NT2/D1 (cell line): ENCODE results near the gene GPR150.

ENCODE experiments used
- DNase-seq: peaks from one replicate; pipeline ENCODE4 v3.0.0-alpha.2; 2011; ENCODE audit warnings: low read depth, low spot score
- H3K27me3 ChIP-seq: 2 replicates; pipeline ENCODE4 v1.6.0; 2011; ENCODE audit warnings: mild to moderate bottlenecking; ENCODE audit not compliant: insufficient read length, insufficient read depth
- H3K36me3 ChIP-seq: 2 replicates; pipeline ENCODE4 v1.6.1; 2011; ENCODE audit warnings: mild to moderate bottlenecking, low read length, mixed read lengths; ENCODE audit not compliant: insufficient read depth, insufficient read length
- H3K4me1 ChIP-seq: 2 replicates; pipeline ENCODE4 v1.5.1; 2011; ENCODE audit not compliant: insufficient read depth, insufficient read length
- H3K4me3 ChIP-seq: 2 replicates; pipeline ENCODE4 v1.5.1; 2011; ENCODE audit warnings: low read depth; ENCODE audit not compliant: insufficient read length
- H3K9ac ChIP-seq: 2 replicates; pipeline ENCODE4 v1.6.0; 2011; ENCODE audit warnings: low read depth; ENCODE audit not compliant: insufficient read length
- H3K9me3 ChIP-seq: 2 replicates; pipeline ENCODE4 v1.5.1; 2011; ENCODE audit warnings: mild to moderate bottlenecking, low read length; ENCODE audit not compliant: insufficient read depth
- SUZ12 ChIP-seq: IDR thresholded peaks from 2 replicates; pipeline ENCODE4 v1.6.1; 2011; ENCODE audit not compliant: insufficient read length, insufficient read depth; ENCODE audit errors: extremely low read depth
- YY1 ChIP-seq: IDR thresholded peaks from 2 replicates; pipeline ENCODE4 v1.6.1; 2011; ENCODE audit not compliant: insufficient read length, insufficient read depth
- ZNF274 ChIP-seq: IDR thresholded peaks from 2 replicates; pipeline ENCODE4 v1.6.1; 2011; ENCODE audit warnings: mild to moderate bottlenecking, low read depth, low read length

Gene GPR150

GRCh38 chr5:95613514-95613913 is 6.4 kb upstream of the GPR150 start:
- TF ChIP-seq YY1 = no peak
- no peak for TF ChIP-seq SUZ12
- no peak for TF ChIP-seq ZNF274
- no peak overlapping the region for H3K9ac ChIP-seq
- DNase-seq = no peak

DNA sequence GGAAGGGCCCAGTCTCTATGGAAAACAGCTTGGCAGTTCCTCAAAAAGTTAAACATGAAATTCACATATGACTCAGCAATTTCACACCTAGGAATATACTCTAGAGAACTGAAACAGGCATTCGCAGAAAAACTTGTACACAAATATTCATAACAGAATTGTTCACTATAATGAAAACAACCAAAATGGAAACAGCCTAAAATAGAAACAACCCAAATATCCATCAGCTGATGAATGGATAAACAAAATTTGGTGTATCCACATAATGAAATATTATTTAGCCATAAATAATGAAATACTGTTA is 4.8 kb upstream of the GPR150 start:
- DNase-seq = no peak
- H3K27me3 ChIP-seq = no peaks in the 10 kb centered on the region
- H3K9me3 ChIP-seq = peaks cover 4% of the 10 kb centered on the region
- TF ChIP-seq YY1 = no peak
- no peak for TF ChIP-seq ZNF274
- TF ChIP-seq SUZ12 = no peak
- H3K36me3 ChIP-seq = no peaks in the 10 kb centered on the region
- H3K9ac ChIP-seq = no peak overlapping the region
- no peak overlapping the region for H3K4me3 ChIP-seq
- H3K4me1 ChIP-seq = no peaks in the 10 kb centered on the region

More at GRCh38 chr5:95613514-95613913, 6.4 kb upstream of the GPR150 start:
- Histone ChIP-seq H3K9me3 (peaks cover 4% of the 10 kb centered on the region), H3K4me1 (no peaks in the 10 kb centered on the region), H3K4me3 (no peak overlapping the region), H3K27me3 (no peaks in the 10 kb centered on the region), H3K36me3 (no peaks in the 10 kb centered on the region)

DNA sequence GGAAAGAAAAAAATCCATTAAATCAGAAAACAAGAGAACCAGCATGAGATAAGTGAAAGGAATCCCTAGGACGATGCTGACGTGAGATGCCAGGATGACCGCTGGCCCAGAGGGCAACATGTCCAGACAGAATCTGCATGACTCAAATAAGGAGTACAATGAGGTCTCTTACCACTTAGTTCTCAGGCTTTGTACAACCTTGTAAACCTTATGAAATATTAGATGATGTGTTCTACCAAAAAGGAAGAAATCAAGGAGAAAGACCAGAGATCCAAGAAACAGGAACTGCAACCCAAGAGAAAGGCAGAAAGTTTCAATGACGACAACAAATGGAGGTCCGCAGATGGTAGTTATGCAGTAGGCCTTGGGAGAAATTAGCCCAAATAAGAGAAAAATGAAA is 2.8 kb upstream of the GPR150 start:
- no peak overlapping the region for H3K4me3 ChIP-seq
- H3K9me3 ChIP-seq = peaks cover 4% of the 10 kb centered on the region
- DNase-seq = no peak
- no peak overlapping the region for H3K9ac ChIP-seq
- no peaks in the 10 kb centered on the region for H3K27me3 ChIP-seq
- H3K4me1 ChIP-seq = no peaks in the 10 kb centered on the region
- no peaks in the 10 kb centered on the region for H3K36me3 ChIP-seq
- TF ChIP-seq SUZ12 = no peak
- no peak for TF ChIP-seq YY1
- no peak for TF ChIP-seq ZNF274

GRCh38 chr5:95619096-95619495 is 791 bp upstream of the GPR150 start:
- Histone ChIP-seq H3K36me3 (no peaks in the 10 kb centered on the region), H3K9ac (no peak overlapping the region), H3K27me3 (no peaks in the 10 kb centered on the region), H3K4me3 (no peak overlapping the region), H3K9me3 (no peaks in the 10 kb centered on the region), H3K4me1 (no peaks in the 10 kb centered on the region)
- no peak for DNase-seq
- no peak for TF ChIP-seq YY1
- no peak for TF ChIP-seq SUZ12
- no peak for TF ChIP-seq ZNF274

DNA sequence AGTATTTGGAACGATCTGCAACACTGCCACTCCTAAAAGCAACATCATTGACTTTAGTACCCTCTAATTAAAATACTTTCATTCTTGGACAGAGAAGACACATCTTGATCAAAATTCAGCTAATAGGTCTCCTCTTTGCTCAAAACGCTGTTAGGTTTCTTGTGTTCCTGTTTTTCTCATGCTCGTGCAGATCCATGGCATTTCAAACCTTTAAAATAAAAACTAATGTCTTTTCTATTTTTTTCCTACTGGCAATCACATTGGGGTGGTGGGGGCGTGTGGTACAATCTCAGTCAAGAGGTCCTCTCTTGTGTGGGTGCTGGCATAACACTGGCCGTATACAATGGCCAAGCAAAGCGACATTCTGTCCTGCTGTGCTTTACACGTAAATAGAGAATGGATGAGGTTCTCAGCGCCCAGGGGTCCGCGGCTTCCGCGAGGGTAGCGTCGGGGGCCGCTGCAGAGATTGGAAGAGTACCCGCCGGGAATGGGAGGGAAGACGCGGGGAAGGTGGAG is 315 bp upstream of the GPR150 start:
- Histone ChIP-seq H3K4me1 (no peaks in the 10 kb centered on the region), H3K36me3 (no peaks in the 10 kb centered on the region), H3K9ac (no peak overlapping the region), H3K9me3 (no peaks in the 10 kb centered on the region), H3K27me3 (no peaks in the 10 kb centered on the region), H3K4me3 (no peak overlapping the region)
- no peak for DNase-seq
- TF ChIP-seq ZNF274 (no peak), SUZ12 (no peak), YY1 (no peak)

- TF ChIP-seq ZNF274 (no peak), SUZ12 (no peak), YY1 (no peak)
- H3K4me1 ChIP-seq = no peaks in the 10 kb centered on the region
- no peaks in the 10 kb centered on the region for H3K27me3 ChIP-seq
- no peak overlapping the region for H3K9ac ChIP-seq
- no peak for DNase-seq
- H3K36me3 ChIP-seq = no peaks in the 10 kb centered on the region
- H3K4me3 ChIP-seq = no peak overlapping the region
- no peaks in the 10 kb centered on the region for H3K9me3 ChIP-seq
Measured at GRCh38 chr5:95620870-95621838, 1.3 kb downstream of the GPR150 start.

DNA sequence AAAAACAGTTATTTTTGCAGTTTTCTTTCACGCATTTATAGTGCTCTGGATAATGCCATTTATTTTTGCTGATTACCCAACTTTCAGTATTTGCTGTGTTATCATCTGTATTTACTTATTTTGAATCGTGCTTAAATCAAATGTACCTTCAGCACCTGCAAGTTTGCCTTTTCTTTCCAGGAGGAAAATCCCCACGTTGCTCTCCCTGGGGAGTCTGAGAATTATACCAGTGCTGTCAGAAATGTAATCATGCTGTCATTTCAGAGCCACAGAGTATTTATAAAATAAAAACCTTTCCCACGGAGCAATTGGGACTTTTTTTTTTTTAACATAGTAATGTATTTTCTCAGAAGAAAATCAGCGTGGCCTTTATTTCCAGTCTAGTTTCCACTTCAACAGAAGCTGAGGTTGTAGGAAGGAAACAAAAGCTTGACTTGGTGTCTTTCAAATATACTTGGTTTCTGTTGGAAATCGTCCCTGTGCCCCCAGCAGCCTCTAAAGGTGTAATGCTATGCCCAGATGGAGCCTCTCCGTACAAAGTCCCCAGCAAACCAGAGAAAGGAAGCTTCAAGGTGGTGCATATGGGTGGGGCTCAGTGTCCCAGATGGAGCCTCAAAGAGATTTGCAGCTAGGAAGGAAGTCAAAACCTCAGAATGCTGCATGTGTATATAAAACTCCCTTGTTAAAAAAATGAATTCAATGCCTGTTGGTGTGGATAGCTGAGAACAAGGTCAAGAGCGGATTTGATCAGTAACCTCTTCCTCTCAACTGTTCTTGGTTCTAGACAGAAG is 2.1 kb downstream of the GPR150 start:
- TF ChIP-seq YY1 (no peak), ZNF274 (no peak), SUZ12 (no peak)
- H3K4me3 ChIP-seq = no peak overlapping the region
- no peak for DNase-seq
- H3K4me1 ChIP-seq = no peaks in the 10 kb centered on the region
- no peak overlapping the region for H3K9ac ChIP-seq
- H3K36me3 ChIP-seq = no peaks in the 10 kb centered on the region
- no peaks in the 10 kb centered on the region for H3K27me3 ChIP-seq
- H3K9me3 ChIP-seq = 0 out of 2 replicates have a peak, but pooled peaks cover 7% of the 10 kb centered on the region
